ACC112 (cell line): ENCODE measurements around the gene FBXW4.

ENCODE experiments used
- H2AFZ ChIP-seq: fragments of 200-600 bp; sonication (generic); one replicate; pipeline ENCODE4 v1.6.0; 2017; ENCODE audit warnings: antibody characterized with exemption, low read length; ENCODE audit not compliant: unreplicated experiment
- H3K27ac ChIP-seq: fragments of 200-600 bp; sonication (generic); 2 replicates; pipeline ENCODE4 v1.5.1; 2014; ENCODE audit warnings: low read depth, mild to moderate bottlenecking, antibody characterized with exemption, low read length, moderate library complexity
- H3K27me3 ChIP-seq: fragments of 200-600 bp; sonication (generic); 2 replicates; pipeline ENCODE4 v1.6.1; 2014; ENCODE audit warnings: mild to moderate bottlenecking, antibody characterized with exemption, low read length, moderate library complexity, mixed read lengths; ENCODE audit not compliant: insufficient read depth
- H3K36me3 ChIP-seq: fragments of 200-600 bp; sonication (generic); 2 replicates; pipeline ENCODE4 v1.6.1; 2016; ENCODE audit warnings: mild to moderate bottlenecking, antibody characterized with exemption, low read length, moderate library complexity, mixed read lengths; ENCODE audit not compliant: insufficient read depth
- H3K4me1 ChIP-seq: fragments of 200-600 bp; sonication (generic); one replicate; pipeline ENCODE4 v1.6.1; 2016; ENCODE audit warnings: low read length, mixed read lengths; ENCODE audit not compliant: insufficient read depth, unreplicated experiment, control insufficient read depth
- H3K4me3 ChIP-seq: fragments of 200-600 bp; sonication (generic); 2 replicates; pipeline ENCODE4 v1.5.1; 2014; ENCODE audit warnings: mild to moderate bottlenecking, low read depth, low read length
- H3K79me2 ChIP-seq: fragments of 200-600 bp; sonication (generic); one replicate; pipeline ENCODE4 v1.6.0; 2016; ENCODE audit warnings: low read length; ENCODE audit not compliant: control insufficient read depth, unreplicated experiment, insufficient read depth

The FBXW4 gene

GRCh38 chr10:101587725-101588653 lies 107.0 kb downstream of the FBXW4 start, which contains the start of the genes DPCD and POLL:
Gene DPCD (plus strand): TSS chr10:101588321. CDS start chr10:101588337, 16 bp downstream.
Gene POLL (minus strand): TSS chr10:101588257. CDS start chr10:101587360, 897 bp downstream.
- Histone ChIP-seq H3K4me3 (peak within 1 kb of the TSS; percentile 100), H3K4me1 (peaks cover 7% of the 10 kb centered on the region), H3K79me2 (peaks cover 14% of the 10 kb centered on the region), H3K27ac (no peak within 1 kb of the TSS), H2AFZ (peak within 1 kb of the TSS; percentile 98), H3K27me3 (no peaks in the 10 kb centered on the region), H3K36me3 (peaks cover 3% of the 10 kb centered on the region; the same call in 1 of the 2 replicates)

GRCh38 chr10:101585841-101586240 lies 109.1 kb downstream of the FBXW4 start:
- Histone ChIP-seq H3K4me3 (no peak overlapping the region), H3K27me3 (no peaks in the 10 kb centered on the region), H3K36me3 (peaks cover 3% of the 10 kb centered on the region; the same call in 1 of the 2 replicates), H3K79me2 (peaks cover 14% of the 10 kb centered on the region), H3K27ac (no peak overlapping the region), H3K4me1 (peaks cover 7% of the 10 kb centered on the region), H2AFZ (no peak overlapping the region)

- Histone ChIP-seq H3K27me3 (no peaks in the 10 kb centered on the region), H3K79me2 (no peaks in the 10 kb centered on the region), H3K4me1 (no peaks in the 10 kb centered on the region), H2AFZ (no peak overlapping the region), H3K4me3 (no peak overlapping the region), H3K27ac (no peak overlapping the region), H3K36me3 (peaks cover 3% of the 10 kb centered on the region; the same call in 1 of the 2 replicates)
Measured at GRCh38 chr10:101580486-101581399, 114.2 kb downstream of the FBXW4 start.

GRCh38 chr10:101579516-101579870 lies 115.5 kb downstream of the FBXW4 start:
- Histone ChIP-seq H3K4me3 (no peak overlapping the region), H3K27ac (no peak overlapping the region), H2AFZ (no peak overlapping the region), H3K79me2 (no peaks in the 10 kb centered on the region), H3K4me1 (no peaks in the 10 kb centered on the region), H3K27me3 (no peaks in the 10 kb centered on the region), H3K36me3 (peaks cover 3% of the 10 kb centered on the region; the same call in 1 of the 2 replicates)

- no peaks in the 10 kb centered on the region for H3K4me1 ChIP-seq
- no peak overlapping the region for H3K4me3 ChIP-seq
- H3K79me2 ChIP-seq = no peaks in the 10 kb centered on the region
- no peaks in the 10 kb centered on the region for H3K27me3 ChIP-seq
- no peak overlapping the region for H3K27ac ChIP-seq
- peaks cover 2% of the 10 kb centered on the region; the same call in 1 of the 2 replicates for H3K36me3 ChIP-seq
- no peak overlapping the region for H2AFZ ChIP-seq
Measured at GRCh38 chr10:101578803-101579515, 116.0 kb downstream of the FBXW4 start.

GRCh38 chr10:101578192-101578591 lies 116.8 kb downstream of the FBXW4 start:
- no peak overlapping the region for H3K27ac ChIP-seq
- H3K27me3 ChIP-seq = no peaks in the 10 kb centered on the region
- no peak overlapping the region for H2AFZ ChIP-seq
- H3K4me3 ChIP-seq = no peak overlapping the region
- no peaks in the 10 kb centered on the region for H3K4me1 ChIP-seq
- no peaks in the 10 kb centered on the region for H3K79me2 ChIP-seq
- H3K36me3 ChIP-seq = no peaks in the 10 kb centered on the region; the same call in 1 of the 2 replicates

GRCh38 chr10:101577121-101577871 lies 117.7 kb downstream of the FBXW4 start:
- no peaks in the 10 kb centered on the region for H3K4me1 ChIP-seq
- H3K4me3 ChIP-seq = no peak overlapping the region
- no peak overlapping the region for H2AFZ ChIP-seq
- H3K27ac ChIP-seq = no peak overlapping the region
- no peaks in the 10 kb centered on the region; the same call in 1 of the 2 replicates for H3K36me3 ChIP-seq
- H3K27me3 ChIP-seq = no peaks in the 10 kb centered on the region
- H3K79me2 ChIP-seq = no peaks in the 10 kb centered on the region

- Histone ChIP-seq H3K36me3 (no peaks in the 10 kb centered on the region; the same call in 1 of the 2 replicates), H2AFZ (no peak overlapping the region), H3K79me2 (no peaks in the 10 kb centered on the region), H3K27ac (no peak overlapping the region), H3K27me3 (no peaks in the 10 kb centered on the region), H3K4me3 (no peak overlapping the region), H3K4me1 (no peaks in the 10 kb centered on the region)
Measured at GRCh38 chr10:101576211-101576863, 118.6 kb downstream of the FBXW4 start.

GRCh38 chr10:101575580-101576210 lies 119.3 kb downstream of the FBXW4 start:
- H3K27ac ChIP-seq = no peak overlapping the region
- no peaks in the 10 kb centered on the region for H3K79me2 ChIP-seq
- no peak overlapping the region for H2AFZ ChIP-seq
- no peak overlapping the region for H3K4me3 ChIP-seq
- peaks cover 3% of the 10 kb centered on the region for H3K4me1 ChIP-seq
- no peaks in the 10 kb centered on the region for H3K27me3 ChIP-seq
- no peaks in the 10 kb centered on the region for H3K36me3 ChIP-seq
